Hematopoietic multipotent progenitor cell treated with erythropoietin and hydrocortisone succinate and interleukin-3 and kit ligand, for 6 days (in vitro differentiated cells): ENCODE data around the gene RGPD3.
A peak's percentile ranks its signal among the peaks of the same experiment; 100 is the strongest.
"Not testable (repeated sequence)": the region's sequence is repeated elsewhere in the genome, so short reads cannot be mapped to it uniquely, and the experiment has no call there.

Source experiments
- DNase-seq: peaks from one replicate; pipeline ENCODE4 v3.0.0-alpha.2; 2015

RGPD3 gene

GRCh38 chr2:106468107-106468506 is at the start of gene RGPD3:
TSS of gene RGPD3 (minus strand) at chr2:106468413. CDS start at chr2:106468288, 125 bp downstream.
- not testable (repeated sequence) for DNase-seq

- DNase-seq: no peak
Measured at GRCh38 chr2:106517329-106517728, 49.1 kb upstream of the RGPD3 start.

- DNase-seq: no peak
Measured at GRCh38 chr2:106516864-106517263, 48.7 kb upstream of the RGPD3 start.

GRCh38 chr2:106516436-106516835 is 48.2 kb upstream of the RGPD3 start:
- DNase-seq: peak; percentile 5

GRCh38 chr2:106514827-106515226 is 46.6 kb upstream of the RGPD3 start:
- not testable (repeated sequence) for DNase-seq

GRCh38 chr2:106513391-106513790 is 45.2 kb upstream of the RGPD3 start:
- DNase-seq: not testable (repeated sequence)

- DNase-seq: not testable (repeated sequence)
Measured at GRCh38 chr2:106511934-106512333, 43.7 kb upstream of the RGPD3 start.

GRCh38 chr2:106511476-106511901 is 43.3 kb upstream of the RGPD3 start:
- not testable (repeated sequence) for DNase-seq

- not testable (repeated sequence) for DNase-seq
Measured at GRCh38 chr2:106510791-106511190, 42.6 kb upstream of the RGPD3 start.

- not testable (repeated sequence) for DNase-seq
Measured at GRCh38 chr2:106509374-106509770, 41.2 kb upstream of the RGPD3 start.

GRCh38 chr2:106508660-106509373 is 40.6 kb upstream of the RGPD3 start:
- DNase-seq: not testable (repeated sequence)

GRCh38 chr2:106506002-106506687 is 37.9 kb upstream of the RGPD3 start:
- DNase-seq: not testable (repeated sequence)

- DNase-seq: not testable (repeated sequence)
Measured at GRCh38 chr2:106504787-106505186, 36.6 kb upstream of the RGPD3 start.

GRCh38 chr2:106504192-106504591 is 36.0 kb upstream of the RGPD3 start:
- DNase-seq: not testable (repeated sequence)

GRCh38 chr2:106502351-106502750 is 34.1 kb upstream of the RGPD3 start:
- DNase-seq: not testable (repeated sequence)

- not testable (repeated sequence) for DNase-seq
Measured at GRCh38 chr2:106500350-106500749, 32.1 kb upstream of the RGPD3 start.

- DNase-seq: not testable (repeated sequence)
Measured at GRCh38 chr2:106498549-106498948, 30.3 kb upstream of the RGPD3 start.

- DNase-seq: not testable (repeated sequence)
Measured at GRCh38 chr2:106492913-106493312, 24.7 kb upstream of the RGPD3 start.

GRCh38 chr2:106492399-106492798 is 24.2 kb upstream of the RGPD3 start:
- DNase-seq: not testable (repeated sequence)

- not testable (repeated sequence) for DNase-seq
Measured at GRCh38 chr2:106489701-106490100, 21.5 kb upstream of the RGPD3 start.

GRCh38 chr2:106487386-106488191 is 19.4 kb upstream of the RGPD3 start:
- not testable (repeated sequence) for DNase-seq

- not testable (repeated sequence) for DNase-seq
Measured at GRCh38 chr2:106486551-106487385, 18.6 kb upstream of the RGPD3 start, which contains the start of gene CD8B2. TSS of gene CD8B2 (plus strand) at chr2:106487364. CDS start at chr2:106487427, 63 bp downstream.
